ENCODE results near the gene KANK2.

- no peak for TF ChIP-seq CTCF (IDR thresholded peaks at IDR 0.05)
- TF ChIP-seq POLR2A (IDR thresholded peaks at IDR 0.05), result no peak
Measured at GRCh38 chr19:11166281-11167142, 30.8 kb downstream of the KANK2 start.

Measured in Peyer's patch (tissue), 4 donors.